ENCODE measurements around the gene EML4. TPM values are rescaled to one million over a fixed set of nuclear protein-coding genes. Genes with fewer than 3 reads are reported as not detected.

EML4 gene
- total and polyA plus RNA-seq, 10 of the 15 experiments (the other 5 are each of a cell fraction or from before 2014, with no cell fraction given): 23.1 to 91.3 (median 77.4) TPM

DNA sequence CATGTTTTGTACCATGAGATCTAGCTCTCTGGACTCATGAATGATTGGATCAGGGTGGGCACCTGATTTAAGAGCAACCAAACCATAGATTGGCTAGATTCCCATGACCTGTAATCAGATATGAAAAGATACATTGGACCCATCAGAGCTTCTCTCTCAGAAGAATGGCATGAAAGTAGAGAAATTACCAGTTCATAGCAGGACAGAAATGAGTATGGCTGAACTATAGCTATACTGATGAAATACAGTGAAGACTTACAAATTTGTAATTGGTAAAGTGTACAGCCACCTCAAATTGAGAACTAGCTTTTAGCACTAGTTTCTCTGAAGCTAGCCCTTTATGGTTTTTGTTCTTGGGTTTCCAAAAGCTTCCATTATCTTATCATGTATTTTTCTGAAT lies 19.0 kb upstream of the EML4 start (continued):
- TF ChIP-seq STAT3 (IDR thresholded peaks at IDR 0.05; ENCODE audit: low read depth, low read length) (no peak), BHLHE40 (IDR thresholded peaks at IDR 0.05; ENCODE audit: borderline replicate concordance in 1 of 2, low read depth in 2 of 2, low read length in 1 of 2) (no peak), EGR1 (IDR thresholded peaks at IDR 0.05; ENCODE audit: borderline replicate concordance in 1 of 2, low read depth in 2 of 2, low read length in 2 of 2) (no peak)

DNA sequence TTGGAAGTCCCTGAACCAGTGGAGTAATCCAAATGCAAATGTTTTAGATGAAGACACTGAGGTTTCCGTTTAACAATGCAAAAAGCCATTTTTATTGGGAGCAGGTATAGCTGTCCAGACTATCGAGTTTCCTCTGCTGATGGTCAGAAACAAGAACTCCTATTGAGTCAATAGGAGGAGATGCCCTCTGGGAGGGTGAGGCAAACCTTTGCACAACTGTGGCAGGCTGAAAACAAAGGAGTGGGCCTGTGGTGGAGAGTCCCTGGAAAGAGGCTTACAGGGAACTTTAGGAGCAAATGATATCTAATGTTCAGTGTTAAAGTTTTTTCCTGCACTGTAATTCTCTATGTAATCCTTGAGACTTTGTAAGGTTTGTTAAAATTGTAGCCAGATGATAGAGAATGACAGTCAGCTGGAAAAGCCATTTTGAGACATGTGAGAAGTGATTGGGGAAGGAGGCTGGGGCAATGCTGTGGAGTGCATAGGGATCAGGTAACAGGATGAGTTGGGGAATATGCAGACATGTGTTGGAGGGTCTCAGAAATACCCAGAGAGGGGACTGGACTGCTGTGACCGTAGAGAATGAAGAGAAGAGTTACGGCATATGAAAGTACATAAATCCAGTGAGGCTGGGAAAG lies 15.1 kb upstream of the EML4 start:
- Histone ChIP-seq H3K4me3 (no peak overlapping the region), H3K4me1 (ENCODE audit: control insufficient read depth, insufficient read depth, low read length) (no peaks in the 10 kb centered on the region), H3K4me2 (ENCODE audit: control insufficient read depth, insufficient read depth) (no peak overlapping the region), H3K27ac (ENCODE audit: control insufficient read depth, insufficient read depth) (no peak overlapping the region), H3K27me3 (replicated peaks in 1 of 2; ENCODE audit: control insufficient read depth in 2 of 2, insufficient read depth in 2 of 2, low read length in 1 of 2) (no peaks in the 10 kb centered on the region), H3K36me3 (ENCODE audit: control insufficient read depth in 2 of 2, insufficient read depth in 2 of 2, low read length in 1 of 2) (no peaks in the 10 kb centered on the region), H2AFZ (ENCODE audit: control insufficient read depth, low read depth, low read length) (no peak overlapping the region), H4K20me1 (ENCODE audit: control insufficient read depth, insufficient read depth) (no peaks in the 10 kb centered on the region), H3K9me3 (replicated peaks; ENCODE audit: control insufficient read depth, insufficient read depth, low read length) (no peaks in the 10 kb centered on the region; the same call in 2 of the 3 replicates), H3K9ac (ENCODE audit: control insufficient read depth, insufficient read depth, low read length) (no peak overlapping the region), H3K79me2 (ENCODE audit: control insufficient read depth, insufficient read depth, low read length) (no peaks in the 10 kb centered on the region)
- DNase-seq (ENCODE audit: low read depth, low spot score): no peak
- RAD21 ChIA-PET (ENCODE audit: unreplicated experiment): no interaction called here
- intact Hi-C loops (cut with micrococcal nuclease; ENCODE audit: unreplicated experiment) (no loop called here), in situ Hi-C loops (cut with MboI) (no loop called here)
- no peak for FAIRE-seq
- CTCF ChIA-PET: no interaction called here
- WGBS (ENCODE audit: insufficient coverage, insufficient replicate concordance, low lambda C conversion rate, missing lambda C conversion rate): 36% methylated on average over 4 of the region's 4 CpGs
- SMC1A ChIA-PET (ENCODE audit: uncharacterized antibody, unreplicated experiment): no interaction called here
- ATAC-seq: no peak
- POLR2A ChIA-PET: no interaction called here
- BruUV-seq (replicated peaks): no TSS peak
- no peak for TF ChIP-seq ZSCAN29 (IDR thresholded peaks at IDR 0.05)
- no peak for TF ChIP-seq HDAC6 (IDR thresholded peaks at IDR 0.05; ENCODE audit: unreplicated experiment)
- TF ChIP-seq NFXL1 (IDR thresholded peaks at IDR 0.05; ENCODE audit: borderline replicate concordance): no peak
- TF ChIP-seq, protein P1, sequence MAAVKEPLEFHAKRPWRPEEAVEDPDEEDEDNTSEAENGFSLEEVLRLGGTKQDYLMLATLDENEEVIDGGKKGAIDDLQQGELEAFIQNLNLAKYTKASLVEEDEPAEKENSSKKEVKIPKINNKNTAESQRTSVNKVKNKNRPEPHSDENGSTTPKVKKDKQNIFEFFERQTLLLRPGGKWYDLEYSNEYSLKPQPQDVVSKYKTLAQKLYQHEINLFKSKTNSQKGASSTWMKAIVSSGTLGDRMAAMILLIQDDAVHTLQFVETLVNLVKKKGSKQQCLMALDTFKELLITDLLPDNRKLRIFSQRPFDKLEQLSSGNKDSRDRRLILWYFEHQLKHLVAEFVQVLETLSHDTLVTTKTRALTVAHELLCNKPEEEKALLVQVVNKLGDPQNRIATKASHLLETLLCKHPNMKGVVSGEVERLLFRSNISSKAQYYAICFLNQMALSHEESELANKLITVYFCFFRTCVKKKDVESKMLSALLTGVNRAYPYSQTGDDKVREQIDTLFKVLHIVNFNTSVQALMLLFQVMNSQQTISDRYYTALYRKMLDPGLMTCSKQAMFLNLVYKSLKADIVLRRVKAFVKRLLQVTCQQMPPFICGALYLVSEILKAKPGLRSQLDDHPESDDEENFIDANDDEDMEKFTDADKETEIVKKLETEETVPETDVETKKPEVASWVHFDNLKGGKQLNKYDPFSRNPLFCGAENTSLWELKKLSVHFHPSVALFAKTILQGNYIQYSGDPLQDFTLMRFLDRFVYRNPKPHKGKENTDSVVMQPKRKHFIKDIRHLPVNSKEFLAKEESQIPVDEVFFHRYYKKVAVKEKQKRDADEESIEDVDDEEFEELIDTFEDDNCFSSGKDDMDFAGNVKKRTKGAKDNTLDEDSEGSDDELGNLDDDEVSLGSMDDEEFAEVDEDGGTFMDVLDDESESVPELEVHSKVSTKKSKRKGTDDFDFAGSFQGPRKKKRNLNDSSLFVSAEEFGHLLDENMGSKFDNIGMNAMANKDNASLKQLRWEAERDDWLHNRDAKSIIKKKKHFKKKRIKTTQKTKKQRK (IDR thresholded peaks at IDR 0.05; ENCODE audit: low read depth, low read length): no peak
- no peak for TF ChIP-seq MTA2 (IDR thresholded peaks at IDR 0.05; ENCODE audit: low read depth)
- no peak for TF ChIP-seq ZNF207 (IDR thresholded peaks at IDR 0.05; ENCODE audit: borderline replicate concordance)
- TF ChIP-seq RUNX3 (IDR thresholded peaks at IDR 0.05; ENCODE audit: low read length): no peak
- TF ChIP-seq MXI1 (IDR thresholded peaks at IDR 0.05; ENCODE audit: low read depth, low read length): no peak
- TF ChIP-seq FOS (IDR thresholded peaks at IDR 0.05; ENCODE audit: borderline replicate concordance, extremely low read depth, insufficient read length): no peak
- TF ChIP-seq NFYA (IDR thresholded peaks at IDR 0.05; ENCODE audit: borderline replicate concordance, low read depth, low read length): no peak
- TF ChIP-seq, protein P2, sequence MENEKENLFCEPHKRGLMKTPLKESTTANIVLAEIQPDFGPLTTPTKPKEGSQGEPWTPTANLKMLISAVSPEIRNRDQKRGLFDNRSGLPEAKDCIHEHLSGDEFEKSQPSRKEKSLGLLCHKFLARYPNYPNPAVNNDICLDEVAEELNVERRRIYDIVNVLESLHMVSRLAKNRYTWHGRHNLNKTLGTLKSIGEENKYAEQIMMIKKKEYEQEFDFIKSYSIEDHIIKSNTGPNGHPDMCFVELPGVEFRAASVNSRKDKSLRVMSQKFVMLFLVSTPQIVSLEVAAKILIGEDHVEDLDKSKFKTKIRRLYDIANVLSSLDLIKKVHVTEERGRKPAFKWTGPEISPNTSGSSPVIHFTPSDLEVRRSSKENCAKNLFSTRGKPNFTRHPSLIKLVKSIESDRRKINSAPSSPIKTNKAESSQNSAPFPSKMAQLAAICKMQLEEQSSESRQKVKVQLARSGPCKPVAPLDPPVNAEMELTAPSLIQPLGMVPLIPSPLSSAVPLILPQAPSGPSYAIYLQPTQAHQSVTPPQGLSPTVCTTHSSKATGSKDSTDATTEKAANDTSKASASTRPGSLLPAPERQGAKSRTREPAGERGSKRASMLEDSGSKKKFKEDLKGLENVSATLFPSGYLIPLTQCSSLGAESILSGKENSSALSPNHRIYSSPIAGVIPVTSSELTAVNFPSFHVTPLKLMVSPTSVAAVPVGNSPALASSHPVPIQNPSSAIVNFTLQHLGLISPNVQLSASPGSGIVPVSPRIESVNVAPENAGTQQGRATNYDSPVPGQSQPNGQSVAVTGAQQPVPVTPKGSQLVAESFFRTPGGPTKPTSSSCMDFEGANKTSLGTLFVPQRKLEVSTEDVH (IDR thresholded peaks at IDR 0.05; ENCODE audit: low read depth, partially characterized antibody): no peak
- TF ChIP-seq ASH2L (IDR thresholded peaks at IDR 0.05; ENCODE audit: borderline replicate concordance, low read depth): no peak
- TF ChIP-seq RAD21 (IDR thresholded peaks at IDR 0.05; ENCODE audit: insufficient read depth, low read depth, low read length): no peak
- TF ChIP-seq JUNB (IDR thresholded peaks at IDR 0.05): no peak
- no peak for TF ChIP-seq RCOR1 (conservative IDR thresholded peaks at IDR 0.05; ENCODE audit: low read depth, low read length)
